ENCODE measurements around the gene C13orf46.

- TF ChIP-seq CTCF (IDR thresholded peaks at IDR 0.05) (no peak), POLR2AphosphoS5 (IDR thresholded peaks at IDR 0.05) (no peak)
These were observed 9.5 kb downstream of the C13orf46 start for GRCh38 chr13:113964251-113964995.
